ENCODE data around the gene TMEM141.

The TMEM141 gene

GRCh38 chr9:136831002-136831719 is 40.0 kb downstream of the TMEM141 start:
- no peak for TF ChIP-seq SIN3A (IDR thresholded peaks at IDR 0.05; ENCODE audit: borderline replicate concordance, insufficient read depth, low read length)
- TF ChIP-seq REST (IDR thresholded peaks at IDR 0.05; ENCODE audit: insufficient read depth in 1 of 2, low read depth in 2 of 2, low read length in 2 of 2): no peak
- TF ChIP-seq TAF1 (IDR thresholded peaks at IDR 0.05; ENCODE audit: borderline replicate concordance, insufficient read depth, low read length): no peak
- TF ChIP-seq POLR2AphosphoS5 (IDR thresholded peaks at IDR 0.05; ENCODE audit: low read depth, low read length): no peak
- TF ChIP-seq FOXP2 (optimal IDR thresholded peaks at IDR 0.05; ENCODE audit: borderline replicate concordance, extremely low read depth, extremely low read length, insufficient read depth): no peak

GRCh38 chr9:136831720-136832104 is 40.6 kb downstream of the TMEM141 start:
- no peak for TF ChIP-seq POLR2AphosphoS5 (IDR thresholded peaks at IDR 0.05; ENCODE audit: low read depth, low read length)
- no peak for TF ChIP-seq REST (IDR thresholded peaks at IDR 0.05; ENCODE audit: insufficient read depth in 1 of 2, low read depth in 2 of 2, low read length in 2 of 2)
- TF ChIP-seq SIN3A (IDR thresholded peaks at IDR 0.05; ENCODE audit: borderline replicate concordance, insufficient read depth, low read length): no peak
- TF ChIP-seq FOXP2 (optimal IDR thresholded peaks at IDR 0.05; ENCODE audit: borderline replicate concordance, extremely low read depth, extremely low read length, insufficient read depth): no peak
- no peak for TF ChIP-seq TAF1 (IDR thresholded peaks at IDR 0.05; ENCODE audit: borderline replicate concordance, insufficient read depth, low read length)

GRCh38 chr9:136832581-136832980 is 41.4 kb downstream of the TMEM141 start:
- TF ChIP-seq FOXP2 (optimal IDR thresholded peaks at IDR 0.05; ENCODE audit: borderline replicate concordance, extremely low read depth, extremely low read length, insufficient read depth): no peak

GRCh38 chr9:136835162-136835931 is 44.2 kb downstream of the TMEM141 start:
- TF ChIP-seq POLR2AphosphoS5 (IDR thresholded peaks at IDR 0.05; ENCODE audit: low read depth, low read length) (no peak), FOXP2 (optimal IDR thresholded peaks at IDR 0.05; ENCODE audit: borderline replicate concordance, extremely low read depth, extremely low read length, insufficient read depth) (no peak), TAF1 (IDR thresholded peaks at IDR 0.05; ENCODE audit: borderline replicate concordance, insufficient read depth, low read length) (no peak), REST (IDR thresholded peaks at IDR 0.05; ENCODE audit: insufficient read depth in 1 of 2, low read depth in 2 of 2, low read length in 2 of 2) (no peak), SIN3A (IDR thresholded peaks at IDR 0.05; ENCODE audit: borderline replicate concordance, insufficient read depth, low read length) (no peak)

GRCh38 chr9:136835932-136836904 is 45.1 kb downstream of the TMEM141 start:
- TF ChIP-seq TAF1 (IDR thresholded peaks at IDR 0.05; ENCODE audit: borderline replicate concordance, insufficient read depth, low read length) (no peak), SIN3A (IDR thresholded peaks at IDR 0.05; ENCODE audit: borderline replicate concordance, insufficient read depth, low read length) (no peak), POLR2AphosphoS5 (IDR thresholded peaks at IDR 0.05; ENCODE audit: low read depth, low read length) (no peak), REST (IDR thresholded peaks at IDR 0.05; ENCODE audit: insufficient read depth in 1 of 2, low read depth in 2 of 2, low read length in 2 of 2) (no peak), FOXP2 (optimal IDR thresholded peaks at IDR 0.05; ENCODE audit: borderline replicate concordance, extremely low read depth, extremely low read length, insufficient read depth) (no peak)

All from PFSK-1 (cell line).